GM19240 (cell line): ENCODE results near the gene DIP2B.

Source experiments
- DNase-seq: peaks from one replicate; pipeline ENCODE4 v3.0.0; 2011; ENCODE audit warnings: low spot score; ENCODE audit not compliant: insufficient read length

Gene DIP2B

GRCh38 chr12:50610171-50610570 lies 105.4 kb downstream of the DIP2B start:
- DNase-seq: no peak

GRCh38 chr12:50611021-50611744 lies 106.4 kb downstream of the DIP2B start:
- DNase-seq: no peak

- no peak for DNase-seq
These were observed 108.1 kb downstream of the DIP2B start for GRCh38 chr12:50612882-50613281.

- no peak for DNase-seq
These were observed 108.7 kb downstream of the DIP2B start for GRCh38 chr12:50613463-50613862.

GRCh38 chr12:50614167-50614759 lies 109.5 kb downstream of the DIP2B start:
- DNase-seq: no peak

GRCh38 chr12:50615145-50615906 lies 110.5 kb downstream of the DIP2B start:
- DNase-seq: no peak

GRCh38 chr12:50615907-50616296 lies 111.1 kb downstream of the DIP2B start:
- no peak for DNase-seq

GRCh38 chr12:50617657-50618056 lies 112.9 kb downstream of the DIP2B start:
- no peak for DNase-seq

- no peak for DNase-seq
These were observed 114.3 kb downstream of the DIP2B start for GRCh38 chr12:50618864-50619609.

- no peak for DNase-seq
These were observed 114.8 kb downstream of the DIP2B start for GRCh38 chr12:50619610-50619958.

- no peak for DNase-seq
These were observed 115.6 kb downstream of the DIP2B start for GRCh38 chr12:50620109-50620977.

- DNase-seq: no peak
These were observed 116.2 kb downstream of the DIP2B start for GRCh38 chr12:50620978-50621360.

GRCh38 chr12:50621399-50622300 lies 116.9 kb downstream of the DIP2B start:
- no peak for DNase-seq

GRCh38 chr12:50625029-50625925 lies 120.5 kb downstream of the DIP2B start:
- DNase-seq: no peak

GRCh38 chr12:50626026-50626425 lies 121.2 kb downstream of the DIP2B start:
- no peak for DNase-seq

- no peak for DNase-seq
These were observed 122.7 kb downstream of the DIP2B start for GRCh38 chr12:50627491-50627890.

- no peak for DNase-seq
These were observed 123.6 kb downstream of the DIP2B start for GRCh38 chr12:50628394-50628793.

- DNase-seq: no peak
These were observed 129.2 kb downstream of the DIP2B start for GRCh38 chr12:50633955-50634354.

- no peak for DNase-seq
These were observed 129.6 kb downstream of the DIP2B start for GRCh38 chr12:50634379-50634778.
